HG02885 (cell line): Measurements from ENCODE around the gene DDX50.
"Not testable (repeated sequence)": the region's sequence is repeated elsewhere in the genome, so short reads cannot be mapped to it uniquely, and the experiment has no call there.

ENCODE experiments used
- ATAC-seq: cut with Tn5 transposase; IDR thresholded peaks from one replicate; pipeline ENCODE4 v1.9.1; 2021; ENCODE audit warnings: mild to moderate bottlenecking; ENCODE audit not compliant: unreplicated experiment, poor library complexity

The DDX50 gene

GRCh38 chr10:68900427-68901104 is 549 bp upstream of the DDX50 start:
- ATAC-seq: peak; percentile 37

- ATAC-seq: no peak
These were observed 1.3 kb downstream of the DDX50 start for GRCh38 chr10:68902382-68902781.

GRCh38 chr10:68924593-68924992 is 23.5 kb downstream of the DDX50 start:
- no peak for ATAC-seq

DNA sequence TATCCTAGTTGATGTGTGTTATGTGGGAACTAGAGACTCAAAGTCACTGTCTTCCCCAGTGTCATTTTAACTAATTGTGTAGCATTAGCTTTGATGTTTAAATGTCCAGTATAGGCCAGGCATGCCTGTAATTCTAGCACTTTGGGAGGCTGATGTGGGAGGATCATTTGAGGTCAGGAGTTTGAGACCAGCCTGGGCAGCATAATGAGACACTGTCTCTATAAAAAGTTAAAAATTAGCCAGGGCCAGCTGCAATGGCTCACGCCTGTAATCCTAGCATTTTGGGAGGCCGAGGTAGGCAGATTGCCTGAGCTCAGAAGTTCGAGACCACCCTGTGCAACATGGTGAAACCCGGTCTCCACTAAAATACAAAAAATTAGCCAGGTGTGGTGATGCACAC is 24.4 kb downstream of the DDX50 start:
- ATAC-seq: no peak

DNA sequence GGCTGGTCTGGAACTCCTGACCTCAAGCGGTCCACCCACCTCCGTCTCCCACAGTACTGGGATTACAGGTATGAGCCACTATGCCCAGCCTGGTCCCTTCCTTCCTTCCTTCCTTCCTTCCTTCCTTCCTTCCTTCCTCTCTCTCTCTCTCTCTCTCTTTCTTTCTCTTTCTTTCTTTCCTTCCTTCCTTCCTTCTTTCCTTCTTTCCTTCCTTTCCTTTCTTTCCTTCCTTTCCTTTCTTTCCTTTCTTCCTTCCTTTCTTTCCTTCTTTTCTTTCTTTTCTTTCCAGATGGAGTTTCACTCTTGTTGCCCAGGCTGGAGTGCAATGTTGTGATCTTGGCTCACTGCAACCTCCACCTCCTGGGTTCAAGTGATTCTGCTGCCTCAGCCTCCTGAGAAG is 28.0 kb downstream of the DDX50 start:
- not testable (repeated sequence) for ATAC-seq

- ATAC-seq: not testable (repeated sequence)
These were observed 28.8 kb downstream of the DDX50 start for GRCh38 chr10:68929888-68930287.

- ATAC-seq: not testable (repeated sequence)
These were observed 31.7 kb downstream of the DDX50 start for GRCh38 chr10:68932860-68933259.

GRCh38 chr10:68934994-68935393 is 33.9 kb downstream of the DDX50 start:
- ATAC-seq: no peak

GRCh38 chr10:68938117-68938516 is 37.0 kb downstream of the DDX50 start:
- no peak for ATAC-seq

GRCh38 chr10:68938884-68939283 is 37.8 kb downstream of the DDX50 start:
- ATAC-seq: no peak

GRCh38 chr10:68940917-68941316 is 39.8 kb downstream of the DDX50 start:
- ATAC-seq: not testable (repeated sequence)

GRCh38 chr10:68950598-68950997 is 49.5 kb downstream of the DDX50 start:
- no peak for ATAC-seq

GRCh38 chr10:68954904-68955303 is 53.8 kb downstream of the DDX50 start:
- ATAC-seq: no peak

DNA sequence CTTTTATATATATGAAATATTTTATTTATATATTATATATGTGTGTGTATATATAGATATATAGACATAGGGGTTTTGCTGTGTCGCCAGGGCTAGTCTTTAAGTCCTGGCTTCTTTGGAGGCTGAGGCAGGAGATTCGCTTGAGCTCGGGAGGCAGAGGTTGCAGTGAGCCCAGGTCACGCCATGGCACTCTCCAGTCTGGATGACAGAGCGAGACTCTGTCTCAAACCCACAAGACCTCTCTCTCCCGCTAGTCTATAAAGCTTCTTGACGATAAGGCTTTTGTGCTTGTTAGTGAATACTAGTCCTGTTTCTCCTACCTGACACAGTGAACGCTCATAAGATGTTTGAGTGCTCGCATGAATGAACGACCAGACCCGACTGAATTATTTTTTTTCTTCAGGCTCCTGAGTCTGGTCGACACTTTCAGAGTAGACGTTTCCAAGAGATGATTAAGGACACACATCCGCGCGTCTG is 54.3 kb downstream of the DDX50 start:
- peak; percentile 15 for ATAC-seq

DNA sequence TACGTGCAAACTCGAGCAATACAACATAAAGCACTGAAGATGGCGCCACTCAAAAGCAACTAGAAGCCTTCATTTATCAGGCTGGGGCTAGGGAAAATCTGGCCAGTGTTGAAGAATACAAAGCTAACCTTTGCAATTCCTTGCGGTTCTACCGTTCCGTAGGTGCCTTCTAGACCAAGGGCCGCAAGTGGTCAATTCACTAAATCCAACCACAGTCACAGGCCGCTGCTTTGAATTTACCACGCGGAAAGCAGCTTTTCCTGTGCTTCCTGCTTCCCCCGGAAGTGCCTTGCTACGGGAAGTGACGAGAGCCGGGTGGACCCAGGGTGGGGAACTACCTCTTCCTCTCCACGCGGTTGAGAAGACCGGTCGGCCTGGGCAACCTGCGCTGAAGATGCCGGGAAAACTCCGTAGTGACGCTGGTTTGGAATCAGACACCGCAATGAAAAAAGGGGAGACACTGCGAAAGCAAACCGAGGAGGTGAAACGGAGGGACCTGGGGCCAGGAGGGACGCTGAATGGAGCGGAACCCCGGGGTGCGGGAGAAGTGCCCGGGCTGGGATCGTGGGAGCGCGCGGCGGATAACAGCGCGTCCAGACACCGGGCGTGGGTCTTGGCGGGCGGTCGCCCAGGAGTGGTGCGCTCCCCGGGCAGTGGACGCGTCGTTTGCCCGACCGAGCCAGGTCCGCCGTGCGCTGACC is 54.9 kb downstream of the DDX50 start, which contains the start of gene DDX21:
Gene DDX21, plus strand, starts transcription at position 339 of the 701 bp plus-strand sequence. Its CDS starts 56 bp downstream, at position 395.
- ATAC-seq: peak; percentile 90

DNA sequence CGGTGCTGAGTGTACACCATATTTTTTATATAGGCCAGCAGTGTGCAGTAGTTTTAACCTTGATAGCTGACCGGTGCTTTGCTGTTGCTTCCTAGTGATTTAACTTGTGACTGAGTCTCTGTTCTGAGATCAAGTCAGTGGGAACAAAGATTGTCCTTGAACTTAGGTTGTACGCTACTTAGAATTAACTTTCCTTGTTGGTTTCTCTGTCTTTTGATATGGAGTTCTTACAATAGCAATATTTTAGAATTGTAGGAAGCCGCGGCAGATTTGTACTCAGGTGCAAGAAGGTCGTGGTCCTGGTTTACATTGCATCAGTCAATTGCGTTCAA is 56.1 kb downstream of the DDX50 start:
- ATAC-seq: no peak

DNA sequence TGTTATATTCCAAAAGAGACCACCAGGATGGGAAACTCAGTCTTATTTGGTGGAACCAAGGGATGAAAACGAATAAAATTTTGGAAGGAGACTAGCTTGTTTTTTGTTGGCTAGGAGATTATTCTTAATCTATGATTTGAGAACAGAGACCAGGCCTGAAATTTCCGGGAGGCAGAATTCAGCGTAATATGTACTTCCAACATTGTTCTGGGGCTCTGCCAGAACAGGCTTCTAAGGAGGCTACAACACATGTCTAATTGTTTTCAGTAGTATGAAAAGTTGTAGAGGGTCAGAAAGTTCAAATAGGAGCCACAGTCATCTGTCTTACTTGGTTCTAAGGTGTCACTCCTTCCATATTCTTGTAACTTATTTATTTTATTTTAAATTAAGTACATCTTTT is 56.5 kb downstream of the DDX50 start:
- no peak for ATAC-seq

- no peak for ATAC-seq
These were observed 58.8 kb downstream of the DDX50 start for GRCh38 chr10:68959695-68960527.

DNA sequence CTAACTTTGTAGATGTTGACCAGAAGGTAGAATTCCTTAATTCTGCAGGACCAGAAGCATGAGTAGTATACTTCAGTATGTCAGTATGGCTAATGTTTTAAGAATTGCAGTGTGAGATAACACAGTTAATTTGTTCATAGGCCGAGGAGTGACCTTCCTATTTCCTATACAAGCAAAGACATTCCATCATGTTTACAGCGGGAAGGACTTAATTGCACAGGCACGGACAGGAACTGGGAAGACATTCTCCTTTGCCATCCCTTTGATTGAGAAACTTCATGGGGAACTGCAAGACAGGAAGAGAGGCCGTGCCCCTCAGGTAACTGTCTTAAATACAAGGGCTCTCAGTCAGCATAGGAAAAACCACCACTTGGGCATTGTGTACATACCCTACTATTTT is 62.0 kb downstream of the DDX50 start:
- no peak for ATAC-seq

DNA sequence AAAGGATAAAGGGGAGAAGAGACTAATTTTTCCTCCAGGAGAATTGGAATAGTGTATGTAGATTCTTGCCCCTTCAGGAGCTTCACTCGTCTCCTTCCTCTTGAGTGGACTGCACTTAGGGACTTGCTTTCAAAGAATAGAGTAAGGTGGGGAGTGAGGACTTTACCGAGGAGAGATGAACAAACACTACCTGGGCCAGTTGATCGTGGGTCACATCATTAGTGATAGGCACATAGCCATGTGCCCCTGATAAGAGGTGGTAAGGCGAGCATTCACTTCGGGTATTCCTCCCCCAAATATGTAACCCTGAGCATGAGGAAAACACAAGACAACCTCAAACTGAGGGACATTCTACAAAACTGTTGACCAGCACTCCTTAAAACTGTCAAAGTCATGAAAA is 72.9 kb downstream of the DDX50 start:
- ATAC-seq: no peak

DNA sequence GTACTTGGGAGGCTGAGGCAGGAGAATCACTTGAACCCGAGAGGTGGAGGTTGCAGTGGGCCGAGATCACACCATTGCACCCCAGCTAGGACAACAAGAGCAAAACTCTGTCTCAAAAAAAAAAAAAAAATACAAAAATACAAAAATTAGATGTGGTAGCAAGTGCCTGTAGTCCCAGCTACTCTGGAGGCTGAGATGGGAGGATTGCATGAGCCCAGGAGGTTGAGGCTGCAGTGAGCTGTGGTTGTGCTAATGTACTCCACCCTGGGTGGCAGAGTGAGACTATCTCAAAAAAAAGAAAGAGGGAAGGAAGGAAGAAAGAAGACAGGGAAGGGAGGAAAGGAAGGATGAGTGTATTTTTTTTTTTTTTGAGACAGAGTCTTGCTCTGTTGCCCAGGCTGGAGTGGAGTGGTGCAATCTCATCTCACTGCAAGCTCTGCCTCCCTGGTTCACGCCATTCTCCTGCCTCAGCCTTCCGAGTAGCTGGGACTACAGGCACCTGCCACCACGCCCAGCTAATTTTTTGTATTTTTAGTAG is 74.9 kb downstream of the DDX50 start:
- not testable (repeated sequence) for ATAC-seq
